Amygdala (tissue), 56 donors: ENCODE data around the gene TM9SF3.

Source experiments
- DNase-seq, 56 donors: peaks; one replicate each; lab custom pipeline; 2025; lab: John Stamatoyannopoulos, UW

TM9SF3 gene

GRCh38 chr10:96488161-96488935 is 98.5 kb downstream of the TM9SF3 start:
- DNase-seq = no peak

- no peak for DNase-seq
Observed at GRCh38 chr10:96482815-96483588, 103.8 kb downstream of the TM9SF3 start.

- no peak for DNase-seq
Observed at GRCh38 chr10:96478355-96478754, 108.5 kb downstream of the TM9SF3 start.

GRCh38 chr10:96473866-96474265 is 112.9 kb downstream of the TM9SF3 start:
- DNase-seq = no peak

- DNase-seq = peak in 45 of 56 donors; percentile 3 to 75 (median 31)
Observed at GRCh38 chr10:96470116-96470743, 116.6 kb downstream of the TM9SF3 start.

GRCh38 chr10:96468845-96469244 is 118.0 kb downstream of the TM9SF3 start:
- DNase-seq = no peak
